HG03342 (cell line): ENCODE measurements around the gene SINHCAF.
A peak's percentile ranks its signal among the peaks of the same experiment; 100 is the strongest.
"Not testable (repeated sequence)": the region's sequence is repeated elsewhere in the genome, so short reads cannot be mapped to it uniquely, and the experiment has no call there.

Experiments
- ATAC-seq: cut with Tn5 transposase; IDR thresholded peaks from one replicate; pipeline ENCODE4 v1.9.1; 2021; ENCODE audit warnings: mild to moderate bottlenecking, moderate library complexity; ENCODE audit not compliant: unreplicated experiment

The SINHCAF gene

DNA sequence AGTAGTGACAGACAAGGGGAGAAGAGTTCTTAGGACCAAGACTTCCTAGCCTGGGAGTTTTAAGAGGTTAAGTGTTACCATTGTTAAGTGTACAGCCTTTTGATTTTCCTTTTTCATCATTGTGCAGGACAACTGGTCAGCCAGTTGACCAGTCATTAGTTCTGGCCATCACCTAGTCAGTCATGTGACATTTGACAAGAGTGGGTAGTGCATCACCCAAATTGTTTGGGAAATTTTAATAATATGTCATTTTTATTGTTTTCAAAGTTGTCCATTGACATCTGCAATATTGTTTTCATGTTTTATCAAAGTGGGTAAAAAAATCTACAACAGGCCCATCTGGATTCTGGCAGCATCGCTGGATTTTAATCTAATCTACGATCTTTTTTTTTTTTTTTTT, 15.5 kb downstream of the SINHCAF start:
- no peak for ATAC-seq

DNA sequence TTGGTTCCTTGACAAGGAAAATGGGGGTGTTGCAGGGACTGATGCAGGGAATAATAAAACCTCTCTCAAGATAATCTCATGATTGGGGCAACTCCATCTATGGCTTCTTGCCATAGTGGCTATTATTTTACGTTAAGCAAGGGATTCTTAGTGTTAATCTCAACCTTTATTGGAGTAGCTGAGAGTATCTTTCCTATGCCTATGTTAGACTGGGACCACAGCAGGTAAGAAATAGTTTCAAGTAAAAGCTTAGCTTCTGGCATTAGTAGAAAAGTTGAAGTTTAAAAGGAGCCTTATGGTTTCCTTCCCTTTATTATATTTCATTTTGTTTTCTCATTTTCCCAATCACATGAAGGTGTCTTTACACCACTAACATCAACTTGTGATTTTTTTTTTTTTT, 16.7 kb downstream of the SINHCAF start:
- ATAC-seq = no peak

DNA sequence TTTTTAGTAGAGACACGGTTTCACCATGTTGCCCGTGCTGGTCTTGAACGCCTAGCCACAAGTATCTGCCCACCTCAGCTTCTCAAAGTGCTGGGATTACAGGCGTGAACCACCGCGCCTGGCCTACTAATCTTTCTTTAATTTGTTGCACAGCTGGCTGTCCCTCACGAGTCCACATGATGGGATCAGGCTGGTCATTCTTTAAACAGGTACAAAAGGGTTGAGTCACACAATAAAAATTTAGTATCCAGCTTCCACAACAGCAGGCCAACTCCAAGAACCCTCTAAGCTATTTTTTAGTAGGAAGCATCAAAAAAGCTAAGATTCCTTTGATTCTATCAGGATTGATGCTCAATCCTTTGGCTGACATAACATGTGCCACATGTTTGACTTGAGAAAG, 17.8 kb downstream of the SINHCAF start:
- ATAC-seq = no peak

DNA sequence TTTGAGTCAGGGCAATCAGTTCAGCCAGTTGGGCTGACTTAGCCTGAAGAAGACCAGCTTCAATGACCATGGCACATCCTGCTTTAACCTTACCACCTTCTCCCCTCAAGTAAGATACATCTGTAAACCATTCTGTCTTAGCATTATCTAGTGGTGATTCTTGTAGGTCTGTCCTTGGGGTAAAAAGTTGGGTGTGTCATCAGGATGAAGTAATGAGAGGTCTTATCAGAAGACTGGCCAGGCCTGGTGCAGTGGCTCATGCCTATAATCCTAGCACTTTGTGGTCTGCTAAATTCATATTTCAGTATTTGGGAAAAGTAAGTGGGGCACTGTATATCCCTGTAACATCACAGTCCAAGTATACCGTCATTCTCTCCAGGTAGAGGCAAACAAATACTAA, 19.1 kb downstream of the SINHCAF start:
- no peak for ATAC-seq

DNA sequence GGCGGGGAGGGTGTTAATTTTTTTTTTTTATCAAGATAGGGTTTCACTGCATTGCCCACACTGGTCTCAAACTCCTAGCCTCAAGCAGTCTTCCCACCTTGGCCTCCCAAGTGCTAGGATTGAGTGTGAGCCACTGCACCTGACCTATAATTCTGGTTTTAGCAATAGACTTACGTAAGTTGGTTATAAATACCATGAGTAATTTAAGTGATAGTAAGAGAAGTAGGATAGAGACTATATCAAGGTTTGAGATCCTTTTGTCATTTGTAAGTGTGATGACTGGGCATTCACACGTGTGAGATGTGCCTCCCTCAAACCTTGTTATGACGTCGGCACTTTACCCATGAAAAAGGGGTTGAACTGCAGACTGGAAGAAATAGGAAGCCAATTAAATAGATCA, 22.5 kb downstream of the SINHCAF start:
- no peak for ATAC-seq

DNA sequence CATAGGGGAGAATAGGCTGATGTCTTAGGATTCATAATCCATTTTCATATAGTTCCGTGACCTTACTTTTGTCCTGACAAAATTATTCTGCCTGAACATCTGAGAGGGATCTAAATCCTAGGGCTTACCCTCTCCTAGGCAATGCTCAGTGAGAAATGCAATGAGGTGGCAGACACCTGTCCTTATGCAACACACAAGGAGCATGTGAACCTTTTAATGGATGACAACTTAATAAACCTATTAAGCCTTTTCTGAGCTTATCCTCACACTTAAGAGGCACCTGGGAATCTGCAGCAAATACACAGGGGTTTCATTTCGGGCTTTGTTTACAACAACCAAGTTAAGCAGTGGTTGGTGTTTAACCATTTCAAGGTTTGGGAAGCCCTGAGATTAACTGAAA, 24.6 kb downstream of the SINHCAF start:
- no peak for ATAC-seq

DNA sequence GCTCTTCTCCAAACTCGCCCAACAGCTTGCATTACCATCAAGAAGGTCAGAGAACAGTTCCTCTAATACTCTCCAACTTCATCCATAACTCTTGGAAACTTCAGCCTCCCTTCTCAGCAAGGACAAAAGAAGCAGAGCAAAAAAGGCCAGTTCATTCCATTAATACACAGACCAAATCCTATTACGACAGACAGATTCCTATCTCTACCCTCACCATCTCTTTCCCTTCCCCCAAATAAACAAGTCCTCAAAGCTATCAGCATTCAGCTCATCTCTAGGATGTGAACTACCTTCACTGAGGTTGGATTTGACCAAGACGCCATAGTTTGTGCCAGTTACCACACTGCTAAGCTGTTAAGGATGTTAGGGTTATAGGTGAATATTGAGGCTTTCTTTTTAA, 25.2 kb downstream of the SINHCAF start:
- ATAC-seq = no peak

DNA sequence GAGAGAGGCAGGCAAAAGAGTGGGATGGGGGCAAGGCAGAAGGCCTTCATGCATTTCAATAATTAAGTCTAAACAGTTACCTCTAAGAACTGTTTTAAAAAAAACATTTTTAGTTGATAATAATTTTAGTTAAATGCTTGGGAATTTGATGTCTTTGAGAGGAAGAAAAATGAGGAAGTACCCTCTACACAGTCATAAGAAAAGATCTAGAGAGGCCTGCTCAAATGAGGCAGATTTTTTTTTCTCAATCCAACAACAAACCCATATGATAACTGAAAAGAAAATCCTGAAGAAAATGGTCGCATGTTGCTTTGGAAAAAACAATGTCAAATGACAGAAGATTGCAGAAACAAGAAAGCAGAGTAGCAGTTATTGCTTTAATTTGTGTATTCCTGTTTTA, 25.6 kb downstream of the SINHCAF start:
- no peak for ATAC-seq

DNA sequence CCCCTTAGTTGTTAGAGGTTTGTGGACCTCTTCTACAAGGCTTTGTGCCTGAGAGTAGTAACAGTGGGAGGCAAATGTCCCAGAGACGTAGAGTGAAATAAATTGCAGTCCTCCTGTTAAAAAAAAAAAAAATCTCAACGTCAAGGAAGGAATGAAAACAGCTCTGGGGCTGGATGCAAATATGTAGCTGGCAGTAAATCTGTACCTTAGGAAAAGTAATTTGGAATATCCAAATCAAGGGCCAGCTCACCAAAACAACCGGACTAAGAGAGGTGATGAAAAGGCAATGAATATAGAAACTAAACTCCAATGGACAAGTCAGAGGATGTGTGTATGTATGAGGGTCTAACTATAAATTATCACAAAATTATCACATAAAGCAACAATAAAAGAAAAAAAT, 27.0 kb downstream of the SINHCAF start:
- peak; percentile 23 for ATAC-seq

DNA sequence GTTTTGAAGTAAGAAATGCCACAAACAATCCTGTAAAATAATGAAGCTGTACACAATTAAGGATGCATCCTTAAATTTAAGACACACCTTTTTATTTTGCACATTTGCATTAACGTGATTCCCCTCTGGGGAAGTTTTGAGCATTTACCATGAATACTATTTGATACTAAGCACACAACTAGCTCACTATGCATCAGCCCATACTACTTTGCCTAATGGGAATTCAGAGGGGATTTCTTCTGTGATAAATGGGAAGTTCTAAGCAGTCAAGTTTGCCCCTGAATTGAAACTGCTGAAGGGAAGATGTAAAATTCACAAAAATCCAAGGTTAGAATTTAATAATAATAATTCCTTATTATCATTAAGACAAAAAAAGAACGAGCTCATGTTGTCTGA, 27.4 kb downstream of the SINHCAF start:
- ATAC-seq = peak; percentile 30

DNA sequence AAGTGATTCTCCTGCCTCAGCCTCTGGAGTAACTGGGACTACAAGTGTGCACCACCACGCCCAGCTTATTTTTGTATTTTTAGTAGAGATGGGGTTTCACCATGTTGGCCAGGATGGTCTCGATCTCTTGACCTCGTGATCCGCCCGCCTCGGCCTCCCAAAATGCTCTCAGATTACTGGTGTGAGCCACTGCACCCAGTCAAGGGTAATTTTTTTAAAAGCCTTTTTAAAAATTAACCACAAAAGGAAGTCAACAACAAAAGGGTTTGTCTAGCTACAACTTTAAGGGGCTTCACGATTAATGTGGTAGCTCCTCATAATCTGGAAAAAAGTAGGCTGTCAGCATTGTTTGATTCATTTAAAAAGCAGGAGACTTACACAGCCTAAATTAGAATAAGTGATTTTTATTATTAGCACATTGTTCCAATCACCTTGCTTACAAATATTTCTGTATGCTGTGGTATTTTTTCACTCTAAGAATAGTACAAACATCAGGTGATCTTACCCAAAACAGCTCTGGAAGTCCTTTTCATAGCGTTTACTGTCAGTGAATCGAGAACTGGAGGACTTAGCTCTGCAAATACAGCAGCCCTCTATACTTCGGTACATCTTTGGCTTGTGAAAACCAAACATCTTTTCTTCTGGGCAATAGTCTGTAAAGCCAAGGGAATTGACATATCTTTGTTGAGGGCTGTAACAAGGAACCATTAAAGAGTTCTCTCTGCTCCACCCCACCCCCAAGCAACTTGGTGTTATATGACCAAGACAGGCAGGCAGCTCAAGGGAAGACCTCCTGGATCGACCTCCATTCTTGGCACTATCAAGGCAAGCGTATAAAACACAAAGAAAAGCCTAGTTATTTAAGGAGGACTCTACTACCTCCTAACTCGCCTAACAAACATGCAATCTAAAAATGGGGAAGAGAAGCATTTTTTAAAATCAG, 28.1 kb downstream of the SINHCAF start:
- peak; percentile 51 for ATAC-seq

DNA sequence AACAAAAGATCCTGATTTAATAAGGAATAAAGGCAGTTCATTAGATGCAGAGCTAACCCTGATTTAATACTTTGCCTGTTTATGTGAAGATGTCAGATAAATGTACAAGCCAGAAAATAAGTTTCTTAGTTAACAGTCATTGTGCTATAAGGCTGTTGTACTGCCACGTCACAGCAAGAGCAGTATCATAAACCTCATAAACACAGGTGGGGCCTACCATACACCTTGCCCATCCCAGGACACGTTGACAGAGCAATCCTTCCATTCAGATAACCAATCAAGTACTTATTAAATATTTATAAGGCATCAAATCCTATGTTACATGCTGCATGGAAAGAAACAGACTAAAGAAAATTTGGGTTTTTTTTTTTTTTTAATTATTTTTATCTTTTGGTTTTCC, 36.5 kb downstream of the SINHCAF start:
- no peak for ATAC-seq

DNA sequence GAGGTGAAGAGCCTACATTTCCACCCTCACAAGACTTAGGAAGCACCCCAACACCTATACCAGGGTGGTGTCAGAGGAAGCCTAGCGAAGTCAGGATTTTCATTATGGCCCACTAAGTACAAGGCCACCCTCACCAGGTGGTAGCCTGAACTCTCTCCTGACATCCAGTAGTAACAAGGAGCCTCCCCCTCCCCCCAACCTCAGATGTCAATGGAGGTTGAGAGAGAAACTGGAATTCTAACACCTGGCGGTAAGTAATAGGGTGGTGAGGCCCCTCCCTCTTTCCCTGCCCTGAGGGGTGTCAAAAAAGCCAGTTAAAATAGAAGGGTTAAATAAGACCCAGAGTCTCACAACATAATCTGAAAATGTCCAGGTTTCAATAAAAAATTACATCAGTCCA, 37.6 kb downstream of the SINHCAF start:
- no peak for ATAC-seq

DNA sequence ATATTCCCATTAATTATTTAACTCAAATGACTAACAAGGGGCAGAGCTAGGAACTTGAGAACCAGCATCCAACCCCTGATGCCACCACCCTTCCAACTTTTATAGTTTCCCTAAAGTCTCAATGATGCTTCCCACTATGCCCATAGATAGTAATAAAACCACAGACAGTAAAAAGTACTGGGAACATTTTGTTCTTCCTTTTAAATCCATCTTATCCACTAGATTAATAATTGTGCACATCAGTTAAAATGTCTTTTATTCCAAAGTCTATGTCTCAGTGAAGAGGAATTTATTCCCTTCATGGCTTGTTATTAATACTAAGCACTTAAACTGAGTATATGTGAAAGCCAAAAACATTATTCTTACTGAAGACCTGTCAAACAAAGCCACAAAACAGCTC, 45.8 kb downstream of the SINHCAF start:
- no peak for ATAC-seq

DNA sequence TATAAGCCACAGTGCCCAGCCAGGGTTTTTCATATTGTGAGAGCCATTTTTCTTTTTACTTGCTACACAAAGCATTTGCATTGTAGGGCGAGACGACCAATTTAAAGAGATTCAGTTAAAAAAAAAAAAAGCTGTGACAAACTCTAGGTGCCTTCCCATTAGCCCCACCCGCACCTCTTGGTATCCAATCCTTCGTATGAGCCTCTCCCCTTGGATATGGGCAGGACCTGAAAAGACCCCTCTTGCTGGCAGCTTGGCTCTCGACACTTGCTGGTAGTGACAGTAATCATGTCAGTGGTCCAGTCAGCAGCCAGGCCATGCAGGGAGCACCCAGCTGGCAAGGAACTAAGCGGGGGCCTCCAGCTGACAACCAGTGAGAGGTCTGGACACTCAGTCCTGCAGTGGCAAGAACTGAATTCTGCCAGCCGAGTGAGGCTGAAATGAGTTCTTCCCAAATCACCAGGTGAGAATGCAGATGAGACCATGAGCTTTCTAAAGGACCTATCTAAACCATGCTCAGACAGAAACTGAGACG, 46.5 kb downstream of the SINHCAF start:
- no peak for ATAC-seq

DNA sequence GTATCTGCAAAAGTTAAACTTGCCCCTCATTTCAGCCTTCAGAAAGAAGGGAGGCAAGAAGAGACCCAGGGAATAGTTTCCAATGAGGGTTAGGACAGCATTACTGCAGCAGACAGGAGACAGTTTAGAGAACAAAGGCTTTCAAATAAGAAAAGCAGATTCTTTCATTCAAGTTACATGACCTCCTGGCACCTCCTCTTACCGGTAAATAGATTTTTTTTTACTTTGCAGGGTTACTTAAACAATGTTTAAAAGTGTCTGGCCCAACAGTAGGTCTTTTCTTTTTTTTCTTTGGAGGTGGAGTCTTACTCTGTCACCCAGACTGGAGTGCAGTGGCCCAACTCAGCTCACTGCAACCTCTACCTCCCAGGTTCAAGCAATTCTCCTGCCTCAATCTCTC, 47.1 kb downstream of the SINHCAF start:
- no peak for ATAC-seq

DNA sequence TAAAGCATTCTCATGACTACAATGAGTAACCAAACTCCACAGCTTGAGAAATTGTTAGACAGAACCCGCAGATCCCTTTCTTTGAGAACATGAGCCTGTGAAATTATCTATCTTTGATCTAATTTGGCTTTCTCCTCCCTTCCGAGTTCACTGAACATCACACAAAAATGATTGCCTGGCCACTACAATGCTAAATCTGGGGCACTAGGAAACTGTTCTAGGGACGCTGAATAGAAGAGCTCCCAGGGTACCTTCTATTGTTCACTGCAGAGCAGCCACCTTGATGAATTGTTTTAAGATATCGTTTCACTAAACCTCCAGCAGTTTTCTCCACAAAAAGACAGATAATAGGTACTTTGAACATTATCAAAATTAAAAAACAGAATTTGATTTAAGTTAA, 47.5 kb downstream of the SINHCAF start:
- ATAC-seq = no peak

DNA sequence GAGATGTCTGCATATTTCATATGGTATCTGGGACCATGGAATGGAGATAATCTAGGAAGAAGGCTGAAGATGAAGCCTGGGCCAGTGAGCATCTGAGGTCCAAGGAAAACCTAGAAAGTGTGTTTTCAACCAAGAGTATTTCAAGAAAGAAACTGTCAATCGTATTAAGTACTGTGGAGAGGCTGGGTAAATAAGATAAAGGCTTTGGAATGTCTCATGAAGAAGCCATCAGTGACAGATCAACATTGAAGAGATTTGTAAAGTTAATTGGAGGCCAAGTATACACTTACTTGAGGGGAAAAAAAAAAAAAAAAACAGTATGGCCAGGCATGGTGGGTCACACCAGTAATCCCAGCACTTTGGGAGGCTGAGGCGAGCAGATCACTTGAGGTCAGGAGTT, 48.9 kb downstream of the SINHCAF start:
- ATAC-seq = no peak

DNA sequence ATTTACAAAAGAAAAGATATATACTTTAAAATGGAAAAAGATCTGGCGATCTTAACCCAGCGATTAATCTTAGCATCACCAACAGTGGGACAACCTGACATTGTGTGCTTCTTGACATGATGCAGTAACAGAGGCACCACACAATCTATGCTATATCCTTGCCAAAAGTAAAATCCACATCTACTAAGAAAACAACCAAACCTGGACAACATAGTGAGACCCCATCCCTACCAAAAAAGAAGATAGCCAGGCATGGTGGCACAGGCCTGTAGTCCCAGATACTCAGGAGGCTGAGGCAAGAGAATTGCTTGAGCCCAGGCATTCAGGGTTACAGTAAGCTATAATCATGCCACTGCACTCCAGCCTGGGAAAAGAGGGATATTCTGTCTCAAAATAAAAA, 50.5 kb downstream of the SINHCAF start:
- no peak for ATAC-seq

DNA sequence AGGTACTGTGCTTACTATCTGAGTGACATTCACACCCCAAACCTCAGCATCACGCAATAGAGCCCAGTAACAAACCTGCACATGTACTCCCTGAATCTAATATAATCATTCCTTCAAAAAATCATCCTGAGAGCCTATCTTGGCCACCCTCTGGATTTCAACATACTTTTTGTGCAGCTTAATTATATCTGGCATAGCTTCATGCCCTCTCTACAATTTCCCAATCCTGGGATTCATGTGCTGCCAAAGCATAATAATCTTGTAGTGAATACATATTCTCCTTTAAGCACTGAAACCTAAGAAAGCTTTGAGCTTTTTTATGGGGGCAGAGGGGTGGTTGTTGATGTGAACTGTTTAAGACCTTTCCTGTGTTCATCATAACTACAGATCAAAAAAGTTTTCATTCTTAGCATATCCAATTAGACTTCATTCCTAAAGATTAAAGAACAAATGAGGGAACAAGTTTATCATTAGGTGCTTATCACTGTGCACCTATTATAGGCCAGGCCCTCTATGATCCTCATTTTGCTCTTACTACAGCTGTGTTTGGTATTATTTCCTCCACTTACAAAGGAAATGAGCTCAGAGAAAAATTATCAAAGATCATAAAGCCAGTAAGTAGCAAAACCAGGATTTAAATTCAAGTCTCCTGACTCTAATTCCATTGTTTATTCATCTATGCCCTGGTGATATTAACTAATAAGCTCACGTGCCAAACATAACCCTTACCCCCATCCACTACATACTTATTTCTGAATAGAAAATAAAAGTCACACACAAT, 51.2 kb downstream of the SINHCAF start:
- no peak for ATAC-seq

DNA sequence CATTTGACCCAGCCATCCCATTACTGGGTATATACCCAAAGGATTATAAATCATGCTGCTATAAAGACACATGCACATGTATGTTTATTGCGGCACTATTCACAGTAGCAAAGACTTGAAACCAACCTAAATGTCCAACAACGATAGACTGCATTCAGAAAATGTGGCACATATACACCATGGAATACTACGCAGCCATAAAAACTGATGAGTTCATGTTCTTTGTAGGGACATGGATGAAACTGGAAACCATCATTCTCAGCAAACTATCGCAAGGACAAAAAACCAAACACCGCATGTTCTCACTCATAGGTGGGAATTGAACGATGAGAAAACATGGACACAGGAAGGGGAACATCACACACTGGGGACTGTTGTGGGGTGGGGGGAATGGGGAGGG, 52.2 kb downstream of the SINHCAF start:
- ATAC-seq = not testable (repeated sequence)
